IPS DF 4.7 (cell line): ENCODE data around the gene RELT.

Experiments
- DNase-seq: peaks from one replicate; pipeline ENCODE4 v3.0.0-alpha.2; 2013; ENCODE audit warnings: low spot score; ENCODE audit errors: extremely low read depth

The RELT gene

DNA sequence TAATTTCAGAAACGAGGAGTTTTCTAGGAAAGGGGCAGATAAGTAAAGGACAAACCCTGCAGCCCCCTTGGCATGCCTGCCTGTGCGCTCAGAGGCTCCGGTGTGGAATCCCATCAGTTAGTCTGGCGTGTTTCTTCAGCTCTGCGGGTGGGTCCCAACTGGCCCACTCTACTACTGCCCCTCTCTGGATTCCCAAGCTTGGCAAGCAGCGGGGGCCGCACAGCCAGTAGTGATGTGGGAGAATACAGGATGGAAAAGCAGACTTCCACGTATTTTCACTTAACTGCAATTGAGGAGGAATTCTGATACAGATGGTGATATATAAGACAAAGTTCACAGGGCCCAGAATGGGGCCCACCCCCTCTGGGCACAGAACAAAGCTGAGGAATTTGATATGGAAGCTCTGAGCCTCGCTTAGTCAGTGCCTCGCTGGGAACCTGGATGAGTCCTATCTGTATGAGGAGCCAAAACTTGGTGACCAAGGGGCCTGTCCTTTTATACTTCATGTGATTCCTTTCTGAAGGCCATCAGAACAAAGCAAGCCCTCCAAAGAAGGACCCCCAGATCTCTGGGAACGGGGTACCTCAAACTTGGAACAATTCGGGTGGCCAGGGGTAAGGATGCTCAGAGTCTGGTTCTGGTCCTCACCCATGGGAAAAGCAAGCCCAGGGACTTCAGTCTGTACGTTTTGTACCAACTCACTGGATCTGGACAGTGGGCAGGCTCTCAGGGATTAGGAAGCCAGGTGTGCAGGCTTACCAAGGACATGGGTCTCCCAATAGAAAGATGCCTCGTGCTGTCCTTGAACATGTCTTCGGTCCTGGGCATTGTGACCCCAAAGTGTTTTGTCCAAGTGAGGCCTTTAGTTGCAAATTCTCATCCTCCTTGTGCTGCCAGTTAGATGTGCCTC lies 26.0 kb downstream of the RELT start:
- DNase-seq = no peak

DNA sequence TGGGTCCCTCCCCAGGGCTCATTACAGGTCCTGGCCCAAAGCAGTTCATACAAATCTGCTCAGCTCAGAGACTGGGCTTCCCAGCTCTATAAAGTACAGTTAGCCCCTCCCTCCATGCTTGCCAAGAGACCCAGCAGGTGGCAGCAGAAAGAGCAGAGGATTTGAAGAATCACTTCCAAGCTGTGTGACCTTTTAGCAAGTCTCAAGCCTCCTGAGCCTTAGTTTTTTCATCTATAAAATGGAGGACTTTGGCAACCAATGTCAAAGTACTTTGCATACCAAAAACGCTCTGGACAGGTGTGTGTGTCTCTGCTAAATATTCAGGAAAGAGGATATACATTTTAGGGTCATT lies 26.6 kb downstream of the RELT start:
- DNase-seq = no peak

DNA sequence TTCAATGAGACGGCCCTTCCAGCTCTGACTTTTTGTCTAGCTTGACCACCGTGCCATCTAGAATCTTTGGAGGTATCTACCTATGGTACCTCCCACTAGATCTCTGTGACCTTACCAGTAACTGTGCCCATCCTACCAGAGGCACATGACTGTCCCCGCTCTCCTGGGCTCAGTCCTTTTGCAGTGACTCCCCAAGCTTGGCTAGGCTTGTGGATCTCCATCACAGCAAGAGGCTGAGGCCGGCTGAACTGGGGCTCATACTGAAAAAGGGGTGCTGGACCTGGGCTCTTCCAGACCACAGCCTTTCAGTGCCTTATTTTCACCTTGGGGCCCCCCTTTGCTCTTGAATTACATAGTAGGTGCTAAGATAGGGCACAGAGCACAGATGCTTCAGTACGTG lies 27.3 kb downstream of the RELT start:
- no peak for DNase-seq

DNA sequence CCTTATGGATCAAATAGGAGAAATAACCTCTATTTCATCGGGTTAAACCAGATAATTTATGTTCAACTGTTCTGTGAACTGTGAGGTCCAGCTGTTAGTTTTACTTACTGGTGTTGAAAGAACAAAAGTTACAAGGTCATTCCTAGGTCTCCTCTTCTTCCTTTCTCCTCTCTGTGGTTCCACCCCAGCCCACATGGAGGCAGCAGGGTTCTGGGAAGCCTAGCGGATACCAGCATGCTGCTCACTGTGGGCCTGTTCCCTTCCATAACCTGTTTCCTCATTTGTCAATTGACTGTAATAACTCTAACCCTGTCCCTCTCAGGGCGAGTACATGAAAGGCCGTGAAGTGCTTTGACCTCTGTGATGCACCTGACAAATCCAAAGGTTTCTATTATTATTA lies 27.8 kb downstream of the RELT start:
- peak; percentile 22 for DNase-seq

DNA sequence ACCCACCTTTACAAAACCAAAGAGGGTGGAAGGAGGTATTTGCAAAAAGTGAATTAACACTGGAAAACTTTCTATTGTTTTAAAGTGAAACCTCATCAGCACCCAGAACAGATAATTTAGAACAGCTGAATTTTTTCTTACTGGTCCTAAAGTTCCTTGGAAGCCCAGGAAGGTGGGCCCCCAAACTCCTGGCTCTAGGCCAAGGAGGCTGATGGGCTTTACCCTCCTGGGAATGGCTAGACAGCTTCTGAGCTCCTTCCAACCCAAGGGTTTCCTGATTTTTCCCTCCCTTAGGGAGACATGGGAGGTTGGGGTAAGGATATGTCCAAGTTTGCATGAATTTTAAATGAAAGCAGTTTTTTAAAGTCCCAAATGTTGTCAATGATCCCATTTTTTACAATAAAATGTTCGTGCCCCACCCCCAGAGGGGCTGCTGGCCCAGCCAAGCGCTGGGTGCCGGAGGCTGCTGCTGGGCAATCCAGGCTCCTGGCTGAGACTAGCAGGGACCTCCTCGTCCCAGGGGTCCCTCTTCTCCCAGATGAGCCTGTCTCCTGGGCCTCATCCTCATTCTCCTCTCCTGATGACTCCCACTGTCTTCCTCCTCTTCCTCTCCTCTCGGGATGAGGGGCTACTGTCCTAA lies 28.4 kb downstream of the RELT start:
- DNase-seq = no peak

DNA sequence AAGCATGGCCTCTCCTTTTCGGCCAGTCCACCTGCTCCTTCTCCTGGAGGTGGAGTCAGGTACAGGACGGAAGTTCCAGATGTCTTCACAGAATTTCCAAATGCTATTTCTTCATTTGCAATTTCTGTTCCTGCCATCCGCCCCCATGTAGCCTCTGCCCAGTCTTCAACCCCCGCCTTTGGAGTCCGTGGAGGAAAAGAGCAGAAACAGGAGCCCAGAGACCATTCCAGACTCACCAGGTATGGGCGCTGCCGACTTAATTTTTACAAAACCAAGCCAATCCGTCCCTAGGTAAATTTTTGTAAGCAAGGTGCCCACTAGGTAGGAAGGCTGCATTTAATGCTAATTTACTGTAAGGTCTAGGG lies 28.9 kb downstream of the RELT start:
- DNase-seq = no peak

DNA sequence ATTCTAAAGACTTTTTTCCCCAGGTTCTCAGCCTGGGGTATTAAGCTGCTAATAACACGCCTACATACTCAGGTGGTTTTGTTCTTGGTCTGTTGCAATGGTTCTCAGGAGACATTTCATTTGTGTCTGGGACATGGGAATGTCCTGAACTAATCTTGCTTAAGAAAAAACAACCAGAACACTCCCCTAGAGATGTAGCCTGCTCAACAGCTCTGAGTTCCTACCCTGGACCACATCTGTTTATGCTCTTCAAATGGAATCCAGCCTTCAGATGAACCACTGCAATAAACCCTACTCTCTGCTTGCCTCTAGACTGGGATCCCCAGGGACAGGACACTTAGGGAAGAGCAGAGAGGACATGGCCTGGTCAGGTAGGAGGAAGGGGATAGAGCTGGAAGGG lies 29.9 kb downstream of the RELT start:
- DNase-seq = no peak

DNA sequence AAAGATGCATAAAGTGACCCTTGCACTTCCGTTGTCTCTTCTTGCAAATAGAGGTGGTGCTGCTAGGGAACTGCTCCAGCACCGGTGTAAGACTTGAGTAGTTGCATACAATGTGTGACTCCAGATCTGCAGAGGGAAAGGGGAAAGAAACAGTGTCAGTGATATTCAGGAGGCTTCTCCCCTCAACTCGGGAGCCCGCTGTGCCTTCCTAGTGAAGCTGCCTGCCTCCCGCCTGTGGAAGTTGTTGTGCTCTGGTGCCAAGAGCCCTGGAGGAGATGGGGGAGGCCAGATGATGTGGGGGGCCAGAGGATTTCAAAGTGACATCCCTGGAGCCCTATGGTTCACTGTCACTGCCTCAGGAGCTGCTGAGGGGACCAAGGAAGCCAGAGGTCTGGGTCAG lies 30.4 kb downstream of the RELT start:
- no peak for DNase-seq

DNA sequence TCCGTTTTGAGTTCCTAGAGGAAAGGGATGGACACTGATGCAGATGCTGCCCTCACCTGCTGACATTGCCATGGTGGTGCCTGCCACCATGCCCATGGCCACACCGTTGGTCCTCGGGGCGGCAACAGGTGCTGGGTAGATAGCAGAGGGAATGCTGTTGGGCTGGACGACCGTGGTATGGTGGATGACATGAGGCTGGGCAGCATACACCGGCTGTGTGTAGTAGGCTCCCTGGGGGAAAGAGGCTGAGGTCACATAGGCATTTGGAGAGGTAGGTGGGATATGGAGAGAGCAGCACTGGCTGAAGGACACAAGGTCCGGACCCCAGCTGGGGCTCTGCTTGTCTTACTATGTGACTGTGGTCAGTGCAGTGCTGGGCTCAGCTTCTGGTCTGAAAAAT lies 33.2 kb downstream of the RELT start:
- no peak for DNase-seq

DNA sequence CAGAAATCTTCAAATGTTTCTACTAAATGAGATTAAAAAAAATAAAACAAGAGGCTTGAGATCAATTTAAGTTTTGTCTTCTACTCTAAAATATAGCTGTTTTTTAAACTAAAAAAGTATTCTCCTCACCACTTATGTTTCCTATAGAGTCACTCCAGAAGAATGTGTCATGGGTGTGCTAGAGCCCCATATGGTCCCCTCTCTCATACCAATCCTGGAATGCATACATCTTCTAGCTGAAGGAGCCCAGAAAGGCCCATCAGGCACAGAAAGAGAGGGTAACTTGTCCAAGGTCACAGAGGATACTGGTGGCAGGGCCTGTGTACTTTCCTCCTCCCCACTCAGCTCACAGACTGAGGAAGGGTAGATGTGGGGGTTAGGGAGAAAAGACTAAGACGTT lies 34.4 kb downstream of the RELT start:
- no peak for DNase-seq

DNA sequence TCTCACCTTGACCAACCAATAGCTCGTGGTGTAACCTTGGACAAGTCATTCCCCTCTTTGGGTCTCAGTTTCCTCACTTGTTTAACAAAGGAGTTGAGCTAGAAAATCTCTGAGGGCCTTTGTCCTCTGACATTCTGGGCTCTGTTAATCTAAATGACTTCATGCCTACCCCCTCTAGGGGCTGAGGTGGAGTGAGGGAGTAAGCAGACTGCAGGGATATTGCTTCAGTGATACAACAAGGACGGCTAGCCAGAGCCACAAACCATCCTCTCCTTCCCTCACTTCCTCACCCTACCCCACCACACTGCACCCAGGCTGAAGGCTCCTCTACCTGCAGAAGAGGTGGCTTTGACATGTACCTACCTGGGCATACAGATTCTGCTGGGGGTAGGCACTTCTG lies 34.8 kb downstream of the RELT start:
- DNase-seq = no peak

DNA sequence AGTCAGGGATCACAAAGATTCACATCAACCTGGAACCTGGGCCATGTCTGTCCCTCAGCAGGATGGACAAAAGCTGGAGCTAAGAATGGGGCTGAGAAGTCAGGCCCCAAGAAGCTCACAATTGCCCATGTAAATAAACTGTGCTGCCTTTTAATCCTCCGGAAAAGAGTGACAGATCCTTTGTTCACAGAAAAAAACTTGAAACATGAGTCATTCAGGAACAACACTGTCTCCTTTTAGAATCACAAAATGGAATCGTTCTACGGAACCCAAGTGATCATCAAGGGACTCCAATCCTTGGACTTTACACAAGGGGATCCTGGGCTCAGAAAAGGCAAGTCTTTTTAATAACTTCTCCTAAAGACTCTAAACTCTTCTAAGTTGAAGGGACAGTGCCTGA lies 36.1 kb downstream of the RELT start:
- no peak for DNase-seq

DNA sequence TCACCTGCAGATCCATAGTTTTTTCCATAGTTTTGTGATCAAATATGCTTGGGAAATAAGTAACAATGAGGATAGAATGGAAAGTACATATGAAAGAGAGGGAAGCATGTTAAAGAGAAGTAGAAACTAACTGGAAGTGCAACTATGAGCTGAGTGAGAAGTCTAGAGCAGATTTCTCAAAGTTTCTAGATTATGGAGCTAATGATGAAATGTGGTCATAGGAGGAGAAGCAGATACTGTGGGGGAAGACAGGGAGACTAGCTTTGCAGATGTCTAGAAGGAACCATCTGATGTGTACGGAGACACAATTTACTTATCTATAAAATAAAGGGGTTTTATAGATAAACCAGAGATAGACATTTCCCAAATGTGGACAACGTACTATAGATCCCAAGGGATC lies 37.1 kb downstream of the RELT start:
- DNase-seq = no peak

DNA sequence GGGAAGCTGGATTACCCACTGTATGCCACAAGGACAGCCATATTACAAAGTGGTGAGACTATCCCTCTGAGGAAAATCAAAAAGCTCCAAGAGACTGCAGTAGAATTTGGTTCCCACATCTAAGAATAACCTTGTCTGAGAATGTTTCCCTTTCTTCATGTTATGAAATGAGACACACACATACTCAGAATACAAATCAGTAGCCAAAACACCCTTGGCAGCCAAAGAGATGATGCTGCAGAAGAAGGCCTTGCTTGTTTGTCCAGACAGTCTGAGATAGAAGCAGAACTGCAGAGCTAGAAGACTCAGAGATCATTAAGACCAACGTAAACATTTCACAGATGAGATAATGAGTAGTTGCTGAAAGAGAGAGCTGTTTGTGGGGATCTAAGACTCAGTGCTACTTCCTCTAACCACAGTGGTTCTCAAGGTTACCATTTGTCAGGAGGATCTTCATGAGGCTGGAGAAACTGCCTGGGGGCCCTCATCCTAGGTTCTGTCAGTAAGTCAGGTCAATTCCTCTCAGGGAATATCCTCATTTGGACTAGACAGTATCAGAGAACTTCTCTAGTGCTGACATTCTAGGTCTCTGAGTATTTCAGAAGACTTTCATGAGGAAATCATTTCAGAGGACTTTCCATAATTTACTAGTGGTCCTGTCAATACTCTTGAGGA lies 38.9 kb downstream of the RELT start:
- DNase-seq = no peak

DNA sequence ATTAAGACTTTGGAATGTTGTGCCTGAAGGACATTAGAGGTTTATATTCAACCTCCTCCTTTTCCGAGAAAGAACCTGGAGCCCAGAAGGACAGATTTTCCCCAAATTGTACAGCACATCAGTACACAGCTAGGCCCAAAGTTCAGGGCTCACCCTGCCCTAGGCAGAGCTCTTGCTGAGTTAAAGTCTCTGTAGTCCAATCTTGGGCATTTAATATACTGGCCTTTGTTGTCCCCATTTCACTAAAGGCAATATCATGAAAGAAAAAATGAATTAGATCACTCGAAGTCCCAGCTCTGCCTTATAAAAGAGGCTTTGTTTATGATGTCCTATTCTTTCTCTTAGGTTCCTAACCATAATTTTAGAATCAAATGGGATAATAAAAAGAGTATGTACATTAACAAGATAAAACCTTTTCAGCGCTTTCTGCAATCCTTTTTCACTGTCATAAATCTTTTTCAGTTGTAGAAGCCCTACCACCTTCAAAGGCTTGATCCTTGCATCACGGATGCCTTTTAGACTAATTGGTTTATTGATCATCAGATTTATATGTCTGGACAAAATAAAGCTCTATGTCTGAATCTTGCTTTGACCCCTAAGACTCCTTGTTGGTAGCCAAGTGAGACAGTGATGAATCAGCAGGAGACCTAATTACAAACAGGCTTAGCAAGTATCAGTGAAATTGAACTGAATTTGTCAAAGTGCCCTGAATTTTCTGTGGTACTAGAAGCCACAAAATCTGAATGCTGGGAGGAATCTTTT lies 39.8 kb downstream of the RELT start:
- no peak for DNase-seq

DNA sequence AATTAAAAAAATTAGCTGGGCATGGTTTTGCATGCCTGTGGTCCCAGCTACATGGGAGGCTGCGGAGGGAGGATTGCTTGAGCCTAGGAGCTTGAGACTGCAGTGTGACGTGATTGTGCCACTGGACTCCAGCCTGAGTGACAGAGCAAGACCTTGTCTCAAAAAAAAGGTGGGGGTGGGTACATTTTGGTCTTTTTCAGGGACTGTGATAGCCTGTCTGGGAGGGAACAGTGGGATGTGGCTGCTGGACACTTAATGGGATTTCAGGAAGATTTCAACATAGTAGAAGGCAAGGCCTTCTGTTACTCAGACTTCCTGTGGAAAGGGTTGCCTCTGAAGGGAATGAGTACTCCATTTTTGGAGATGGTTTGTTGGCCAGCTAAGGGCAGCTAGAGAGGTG lies 40.6 kb downstream of the RELT start:
- DNase-seq = no peak

DNA sequence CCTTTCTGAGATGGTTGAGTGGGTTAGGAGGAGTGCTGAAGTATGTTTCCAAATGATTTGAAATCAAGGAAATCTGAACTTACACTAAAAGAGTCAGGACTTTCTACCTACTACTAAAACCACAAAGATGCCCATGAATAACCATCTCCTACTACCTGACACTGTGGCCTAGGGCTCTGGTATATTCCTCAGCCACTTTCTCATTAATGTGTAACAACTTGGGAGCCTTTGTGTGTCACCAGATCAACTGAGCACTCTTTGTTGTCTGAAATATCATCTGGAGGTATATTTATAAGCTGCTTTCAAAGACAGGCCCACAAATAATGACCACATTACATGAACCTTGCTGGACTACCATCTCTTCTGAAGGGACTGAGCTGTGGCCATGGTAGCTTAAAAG lies 43.9 kb downstream of the RELT start:
- DNase-seq = no peak

DNA sequence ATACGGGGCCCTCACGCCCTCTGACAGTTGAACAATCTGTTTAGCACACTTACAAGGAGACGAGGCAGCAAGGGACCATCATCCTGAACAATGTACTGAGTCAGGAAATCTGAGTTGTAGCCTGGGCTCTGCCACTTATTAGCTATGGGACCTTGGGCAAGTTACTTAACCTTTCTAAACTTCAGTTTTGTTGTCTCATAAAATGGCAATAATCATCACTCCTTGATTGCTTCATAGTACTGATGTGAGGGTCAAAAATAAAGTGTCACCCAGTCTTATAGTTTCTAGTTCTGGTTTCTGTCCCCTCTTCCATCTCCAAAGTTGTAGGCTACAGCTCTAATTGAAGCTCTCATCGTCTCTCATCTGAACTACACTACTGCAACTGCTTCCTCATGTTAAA lies 46.7 kb downstream of the RELT start:
- no peak for DNase-seq

DNA sequence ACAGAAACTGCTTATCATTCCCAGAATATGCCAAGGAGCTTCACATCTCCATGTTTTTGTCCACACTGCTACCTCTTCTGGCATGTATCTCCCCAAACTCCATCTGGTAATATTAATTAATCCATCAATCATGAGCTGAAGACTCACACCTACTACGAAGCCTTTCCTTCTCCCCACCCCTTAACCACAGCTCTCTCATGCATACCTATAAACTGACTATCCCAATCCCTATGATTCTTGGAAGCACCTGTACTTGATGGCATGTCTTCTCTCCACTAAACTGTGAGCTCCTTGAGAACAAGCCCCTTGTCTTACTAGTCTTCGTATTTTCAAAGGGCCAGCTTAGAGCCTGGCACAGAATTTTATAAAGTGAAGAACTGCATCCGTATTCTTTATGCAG lies 47.3 kb downstream of the RELT start:
- DNase-seq = no peak

DNA sequence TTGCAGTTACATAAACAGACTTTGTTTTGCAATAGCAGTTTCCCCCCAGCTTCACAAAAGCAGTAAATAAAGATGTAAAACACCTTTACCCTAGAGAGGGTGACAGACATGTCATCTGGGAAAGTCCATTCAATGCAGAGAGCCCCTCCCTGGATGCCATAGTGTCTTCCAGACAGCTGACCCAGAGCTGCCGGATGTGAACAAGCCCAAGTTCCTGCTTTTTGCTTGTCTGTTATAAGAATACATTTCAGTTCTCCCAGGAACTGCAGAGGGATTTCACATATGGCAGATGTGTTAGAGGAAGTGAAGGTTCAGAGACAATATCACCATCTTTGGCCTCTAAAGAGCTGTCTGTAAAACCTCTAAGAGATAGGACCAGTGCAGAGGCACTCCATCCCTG lies 48.9 kb downstream of the RELT start:
- DNase-seq = no peak

DNA sequence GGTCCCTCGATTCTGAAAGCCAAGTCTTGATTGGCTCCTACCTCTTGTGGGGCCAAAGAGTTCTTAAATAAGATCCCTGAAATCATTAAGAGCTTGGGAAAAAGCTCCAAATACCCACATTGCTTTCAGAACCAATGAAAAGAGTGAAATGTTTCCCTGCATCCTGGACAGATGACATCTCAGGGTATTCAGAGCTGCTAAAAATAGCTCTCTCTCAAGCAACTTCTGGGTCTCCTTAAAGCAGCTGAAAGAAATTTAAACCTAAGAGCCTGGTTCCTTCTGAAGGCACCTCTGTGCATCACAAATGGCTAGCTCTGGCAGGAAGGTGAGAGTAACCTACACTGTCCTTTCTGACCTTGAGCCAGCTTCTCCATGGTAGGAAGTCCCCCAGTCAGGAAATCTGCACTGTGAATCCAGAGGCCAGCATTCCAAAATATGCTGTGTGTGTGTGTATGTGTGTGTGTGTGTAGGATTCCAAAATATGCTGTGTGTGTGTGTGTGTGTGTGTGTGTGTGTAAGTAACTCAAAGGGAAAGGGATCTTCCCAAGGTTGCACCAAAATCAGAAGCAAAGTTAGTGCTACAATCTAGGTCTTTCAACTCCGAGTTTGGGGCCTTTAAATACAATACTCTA lies 50.1 kb downstream of the RELT start:
- no peak for DNase-seq

DNA sequence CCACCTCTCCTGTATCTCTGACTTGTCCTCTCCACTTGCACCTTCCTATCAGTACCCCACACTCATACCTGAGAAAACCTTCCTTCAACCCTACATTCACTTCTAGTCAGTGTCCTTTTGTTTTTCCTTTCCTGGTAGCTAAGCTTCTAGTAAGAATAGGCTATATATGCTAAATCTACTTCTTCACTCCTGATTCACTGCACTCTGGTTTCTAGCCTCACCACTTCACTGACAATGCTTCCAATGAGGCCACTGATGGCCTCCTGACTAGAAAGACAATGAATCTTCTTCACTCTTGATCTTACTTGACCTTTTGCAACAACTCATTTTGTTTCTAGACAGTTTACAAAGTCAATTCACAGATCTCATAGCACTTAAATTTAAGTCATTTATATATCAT lies 52.0 kb downstream of the RELT start:
- no peak for DNase-seq
